SK-N-SH treated with all-trans-retinoic acid at 6 μM for 48 hours (cell line): ENCODE results near the gene SEMA5B.

Source experiments
- CSDC2 ChIP-seq: fragments of 250-450 bp; sonication (Bioruptor Pico); IDR thresholded peaks from 2 replicates; pipeline ENCODE4 v1.5.0; 2020; ENCODE audit warnings: mild to moderate bottlenecking, moderate library complexity
- ISL1 ChIP-seq: fragments of 250-450 bp; sonication (Bioruptor Pico); IDR thresholded peaks from 2 replicates; pipeline ENCODE4 v2.1.2; 2022; ENCODE audit warnings: mild to moderate bottlenecking, moderate library complexity
- ZFP30 ChIP-seq: fragments of 450-650 bp; formaldehyde crosslinking; IDR thresholded peaks from 2 replicates; pipeline ENCODE4 v1.5.0; 2022; ENCODE audit warnings: mild to moderate bottlenecking, moderate library complexity
- ZNF8 ChIP-seq: fragments of 450-650 bp; formaldehyde crosslinking; IDR thresholded peaks from 2 replicates; pipeline ENCODE4 v1.5.0; 2020; ENCODE audit warnings: mild to moderate bottlenecking, moderate library complexity
- TF ChIP-seq, protein P1 (sequence below): fragments of 250-450 bp; sonication (Bioruptor Pico); IDR thresholded peaks from 2 replicates; pipeline ENCODE4 v1.5.0; 2020; ENCODE audit warnings: mild to moderate bottlenecking, moderate library complexity
- TF ChIP-seq, protein P2 (sequence below): fragments of 250-450 bp; sonication (Bioruptor Pico); IDR thresholded peaks from 2 replicates; pipeline ENCODE4 v1.8.0; 2020; ENCODE audit warnings: mild to moderate bottlenecking, moderate library complexity, borderline replicate concordance

DNA sequence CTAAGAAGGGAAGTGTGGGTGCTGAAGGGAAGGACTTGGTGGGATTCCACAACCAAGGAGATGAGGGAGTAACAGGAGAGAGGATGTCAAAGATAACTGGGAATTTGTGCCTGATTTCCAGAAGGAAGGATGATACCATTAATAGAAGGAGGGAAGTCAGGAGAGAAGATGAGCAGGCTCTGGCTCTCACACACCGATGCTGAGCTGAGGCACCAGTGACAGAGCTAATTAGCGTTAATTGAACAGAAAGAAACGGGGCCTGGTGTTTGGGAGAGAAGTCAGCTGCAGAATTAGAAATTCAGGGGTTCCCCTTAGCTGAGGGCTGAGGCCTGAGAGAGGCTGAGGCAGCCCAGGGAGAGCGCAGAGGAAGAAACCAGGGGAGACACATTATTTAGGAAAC lies 27.4 kb upstream of the SEMA5B start:
- no peak for TF ChIP-seq ZFP30 (CRISPR knock-in tag)
- TF ChIP-seq ISL1 = no peak
- no peak for TF ChIP-seq CSDC2 (CRISPR knock-in tag)
- TF ChIP-seq, protein P1, sequence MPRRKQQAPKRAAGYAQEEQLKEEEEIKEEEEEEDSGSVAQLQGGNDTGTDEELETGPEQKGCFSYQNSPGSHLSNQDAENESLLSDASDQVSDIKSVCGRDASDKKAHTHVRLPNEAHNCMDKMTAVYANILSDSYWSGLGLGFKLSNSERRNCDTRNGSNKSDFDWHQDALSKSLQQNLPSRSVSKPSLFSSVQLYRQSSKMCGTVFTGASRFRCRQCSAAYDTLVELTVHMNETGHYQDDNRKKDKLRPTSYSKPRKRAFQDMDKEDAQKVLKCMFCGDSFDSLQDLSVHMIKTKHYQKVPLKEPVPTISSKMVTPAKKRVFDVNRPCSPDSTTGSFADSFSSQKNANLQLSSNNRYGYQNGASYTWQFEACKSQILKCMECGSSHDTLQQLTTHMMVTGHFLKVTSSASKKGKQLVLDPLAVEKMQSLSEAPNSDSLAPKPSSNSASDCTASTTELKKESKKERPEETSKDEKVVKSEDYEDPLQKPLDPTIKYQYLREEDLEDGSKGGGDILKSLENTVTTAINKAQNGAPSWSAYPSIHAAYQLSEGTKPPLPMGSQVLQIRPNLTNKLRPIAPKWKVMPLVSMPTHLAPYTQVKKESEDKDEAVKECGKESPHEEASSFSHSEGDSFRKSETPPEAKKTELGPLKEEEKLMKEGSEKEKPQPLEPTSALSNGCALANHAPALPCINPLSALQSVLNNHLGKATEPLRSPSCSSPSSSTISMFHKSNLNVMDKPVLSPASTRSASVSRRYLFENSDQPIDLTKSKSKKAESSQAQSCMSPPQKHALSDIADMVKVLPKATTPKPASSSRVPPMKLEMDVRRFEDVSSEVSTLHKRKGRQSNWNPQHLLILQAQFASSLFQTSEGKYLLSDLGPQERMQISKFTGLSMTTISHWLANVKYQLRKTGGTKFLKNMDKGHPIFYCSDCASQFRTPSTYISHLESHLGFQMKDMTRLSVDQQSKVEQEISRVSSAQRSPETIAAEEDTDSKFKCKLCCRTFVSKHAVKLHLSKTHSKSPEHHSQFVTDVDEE = no peak
- TF ChIP-seq, protein P2, sequence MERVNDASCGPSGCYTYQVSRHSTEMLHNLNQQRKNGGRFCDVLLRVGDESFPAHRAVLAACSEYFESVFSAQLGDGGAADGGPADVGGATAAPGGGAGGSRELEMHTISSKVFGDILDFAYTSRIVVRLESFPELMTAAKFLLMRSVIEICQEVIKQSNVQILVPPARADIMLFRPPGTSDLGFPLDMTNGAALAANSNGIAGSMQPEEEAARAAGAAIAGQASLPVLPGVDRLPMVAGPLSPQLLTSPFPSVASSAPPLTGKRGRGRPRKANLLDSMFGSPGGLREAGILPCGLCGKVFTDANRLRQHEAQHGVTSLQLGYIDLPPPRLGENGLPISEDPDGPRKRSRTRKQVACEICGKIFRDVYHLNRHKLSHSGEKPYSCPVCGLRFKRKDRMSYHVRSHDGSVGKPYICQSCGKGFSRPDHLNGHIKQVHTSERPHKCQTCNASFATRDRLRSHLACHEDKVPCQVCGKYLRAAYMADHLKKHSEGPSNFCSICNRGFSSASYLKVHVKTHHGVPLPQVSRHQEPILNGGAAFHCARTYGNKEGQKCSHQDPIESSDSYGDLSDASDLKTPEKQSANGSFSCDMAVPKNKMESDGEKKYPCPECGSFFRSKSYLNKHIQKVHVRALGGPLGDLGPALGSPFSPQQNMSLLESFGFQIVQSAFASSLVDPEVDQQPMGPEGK (CRISPR knock-in tag) = no peak
- no peak for TF ChIP-seq ZNF8 (CRISPR knock-in tag)
